ENCODE results near the gene GIT1. TPM values are rescaled to one million over a fixed set of nuclear protein-coding genes. Genes with fewer than 3 reads are reported as not detected.

GIT1 gene
- total and polyA plus RNA-seq, 2 of the 13 experiments (the other 11 are each of a cell fraction or from before 2014, with no cell fraction given) = 14.2 to 30.8 TPM

- no peak for TF ChIP-seq AHDC1 (CRISPR knock-in tag; IDR thresholded peaks at IDR 0.05; ENCODE audit: borderline replicate concordance)
- no peak for TF ChIP-seq RBM39 (IDR thresholded peaks at IDR 0.05; ENCODE audit: low read depth, low read length, poor library complexity, severe bottlenecking)
- TF ChIP-seq SALL1 (CRISPR knock-in tag; IDR thresholded peaks at IDR 0.05) = peak; percentile 8; the same call in 1 of the 2 replicates
- TF ChIP-seq RFXAP (CRISPR knock-in tag; IDR thresholded peaks at IDR 0.05; ENCODE audit: borderline replicate concordance) = peak; percentile 36; the same call in 1 of the 2 replicates
- TF ChIP-seq ZFAT (CRISPR knock-in tag; conservative IDR thresholded peaks at IDR 0.05) = no peak
- TF ChIP-seq ZNF337 (CRISPR knock-in tag; IDR thresholded peaks at IDR 0.05; ENCODE audit: borderline replicate concordance, low read depth) = no peak
- TF ChIP-seq ZNF501 (CRISPR knock-in tag; IDR thresholded peaks at IDR 0.05) = no peak
- no peak for TF ChIP-seq ZNF816 (CRISPR knock-in tag; IDR thresholded peaks at IDR 0.05; ENCODE audit: borderline replicate concordance)
- no peak for TF ChIP-seq MAF1 (CRISPR knock-in tag; IDR thresholded peaks at IDR 0.05; ENCODE audit: borderline replicate concordance)
- TF ChIP-seq SMAD1 (CRISPR knock-in tag; IDR thresholded peaks at IDR 0.05; ENCODE audit: borderline replicate concordance, low read depth) = no peak
- TF ChIP-seq KDM2A (CRISPR knock-in tag; IDR thresholded peaks at IDR 0.05; ENCODE audit: borderline replicate concordance, low read depth) = peak; percentile 75; the same call in 1 of the 2 replicates
- TF ChIP-seq ZSCAN22 (CRISPR knock-in tag; IDR thresholded peaks at IDR 0.05) = no peak
- 0 out of 2 replicates have a peak, but pooled peaks have one; percentile 57 for TF ChIP-seq ZSCAN29 (CRISPR knock-in tag; conservative IDR thresholded peaks at IDR 0.05)
- no peak for TF ChIP-seq HMG20A (CRISPR knock-in tag; IDR thresholded peaks at IDR 0.05; ENCODE audit: borderline replicate concordance)
- no peak for TF ChIP-seq TRIM22 (IDR thresholded peaks at IDR 0.05)
- no peak for TF ChIP-seq NONO (IDR thresholded peaks at IDR 0.05)
- 0 out of 2 replicates have a peak, but pooled peaks have one; percentile 49 for TF ChIP-seq NONO (CRISPR knock-in tag; conservative IDR thresholded peaks at IDR 0.05)
- TF ChIP-seq ZNF564 (CRISPR knock-in tag; IDR thresholded peaks at IDR 0.05) = no peak; the same call in 1 of the 2 replicates
- TF ChIP-seq ZNF326 (CRISPR knock-in tag; IDR thresholded peaks at IDR 0.05; ENCODE audit: borderline replicate concordance) = no peak
- TF ChIP-seq TP53 (CRISPR knock-in tag; conservative IDR thresholded peaks at IDR 0.05) = no peak
- TF ChIP-seq ZNF3 (CRISPR knock-in tag; IDR thresholded peaks at IDR 0.05) = no peak
- no peak for TF ChIP-seq CREB1 (IDR thresholded peaks at IDR 0.05)
- no peak for TF ChIP-seq CREB1 (CRISPR knock-in tag; IDR thresholded peaks at IDR 0.05)
These were observed 20.9 kb downstream of the GIT1 start, which contains the start of gene TP53I13 (continued) for GRCh38 chr17:29568331-29569244.
